HepG2 (cell line): Measurements from ENCODE around the gene LRSAM1. TPM values are rescaled to one million over a fixed set of nuclear protein-coding genes. Genes with fewer than 3 reads are reported as not detected.
A peak's percentile ranks its signal among the peaks of the same experiment; 100 is the strongest.

Source experiments
- ATAC-seq: fragments of 200-7000 bp; cut with Tn5 transposase; 3 replicates; pipeline ENCODE4 v1.9.1; 2020; ENCODE audit warnings: mild to moderate bottlenecking, moderate library complexity
- BruUV-seq: library from RNA; stranded (reverse); fragments of 400-500 nt; replicated peaks from 2 replicates; lab custom pipeline; 2021; lab: Mats Ljungman, UMichigan
- CTCF ChIA-PET: fragments of 300-600 bp; formaldehyde crosslinking; extraction: SDS; loops from one replicate; lab custom pipeline; 2021; ENCODE audit warnings: low total read pairs, inconsistent platforms, low intra/inter-chr PET ratio; lab: Yijun Ruan, JAX
- POLR2A ChIA-PET: fragments of 350-600 bp; sonication (Branson Sonifier 250); formaldehyde crosslinking; loops from one replicate; lab custom pipeline; 2020; ENCODE audit warnings: antibody characterized with exemption, inconsistent platforms; lab: Yijun Ruan, JAX
- DNase-seq: peaks from one replicate; pipeline ENCODE4 v3.0.0-alpha.2; 2015; ENCODE audit warnings: low spot score
- FAIRE-seq: peaks from 3 replicates; lab custom pipeline; 2011; peaks lifted over from hg19 to GRCh38; lab: Jason Lieb, UNC
- H2AFZ ChIP-seq: one replicate; pipeline ENCODE4 v1.6.1; 2011; ENCODE audit warnings: low read length, inconsistent platforms
- H3K27ac ChIP-seq: fragments of 300-600 bp; 3 replicates; pipeline ENCODE4 v1.8.0; 2011; ENCODE audit warnings: mixed run types, mild to moderate bottlenecking, mixed read lengths, low read length, inconsistent platforms; ENCODE audit not compliant: insufficient read depth; ENCODE audit errors: extremely low read length
- H3K27me3 ChIP-seq, 2 experiments: fragments of 200-600 bp in 1 of 2; 2 replicates in 1 of 2; 3 replicates in 1 of 2; pipeline versions ENCODE4 v1.6.0 to v1.8.0; 2011; ENCODE audit warnings: low read length in 2 of 2, mild to moderate bottlenecking in 2 of 2, moderate library complexity in 2 of 2, inconsistent platforms in 1 of 2; ENCODE audit not compliant: insufficient read depth in 2 of 2, control insufficient read depth in 1 of 2
- H3K36me3 ChIP-seq, 2 experiments: fragments of 200-600 bp in 1 of 2; replicated peaks in 1 of 2; 2 replicates in 1 of 2; 3 replicates in 1 of 2; pipeline versions ENCODE4 v1.5.1 to v1.8.0; 2011; ENCODE audit warnings: low read length in 2 of 2, inconsistent platforms in 1 of 2; ENCODE audit not compliant: insufficient read depth in 2 of 2, control insufficient read depth in 1 of 2
- H3K4me1 ChIP-seq: 2 replicates; pipeline ENCODE4 v1.5.1; 2012; ENCODE audit warnings: low read length, inconsistent platforms; ENCODE audit not compliant: insufficient read depth
- H3K4me2 ChIP-seq: 2 replicates; pipeline ENCODE4 v1.6.0; 2011; ENCODE audit warnings: low read depth, low read length, inconsistent platforms
- H3K4me3 ChIP-seq, 3 experiments: fragments of 200-600 bp in 1 of 3; sonication (generic), shearing (Covaris generic) in 1 of 3; replicated peaks in 1 of 3; 2 replicates each; pipeline ENCODE4 v1.5.1; 2011 to 2016; ENCODE audit warnings: low read length in 3 of 3, inconsistent platforms in 2 of 3, low read depth in 2 of 3, mild to moderate bottlenecking in 2 of 3, control low read depth in 1 of 3, mixed read lengths in 1 of 3; ENCODE audit not compliant: insufficient read depth in 1 of 3
- H3K79me2 ChIP-seq: one replicate; pipeline ENCODE4 v1.6.1; 2011; ENCODE audit warnings: low read length, inconsistent platforms; ENCODE audit not compliant: insufficient read depth
- H3K9ac ChIP-seq: 2 replicates; pipeline ENCODE4 v1.6.0; 2011; ENCODE audit warnings: mild to moderate bottlenecking, low read depth, low read length, inconsistent platforms; ENCODE audit not compliant: insufficient read depth
- H3K9me3 ChIP-seq: 2 replicates; pipeline ENCODE4 v1.5.1; 2012; ENCODE audit warnings: mild to moderate bottlenecking, low read length
- H4K20me1 ChIP-seq: 2 replicates; pipeline ENCODE4 v1.6.0; 2011; ENCODE audit warnings: inconsistent platforms, mild to moderate bottlenecking, low read length, moderate library complexity; ENCODE audit not compliant: insufficient read depth
- CHD4 ChIP-seq: fragments of 200-600 bp; sonication (generic); IDR thresholded peaks from 2 replicates; pipeline ENCODE4 v1.7.0; 2017; ENCODE audit warnings: mild to moderate bottlenecking, low read length, borderline replicate concordance
- HNRNPK ChIP-seq: fragments of 200-400 bp; formaldehyde crosslinking; IDR thresholded peaks from 2 replicates; pipeline ENCODE4 v1.6.1; 2018; ENCODE audit warnings: low read length, low read depth, moderate library complexity, mild to moderate bottlenecking; ENCODE audit not compliant: poor library complexity, severe bottlenecking
- ZMYM3 ChIP-seq: sonication (generic); formaldehyde crosslinking; IDR thresholded peaks from 2 replicates; pipeline ENCODE4 v1.5.1; 2020; ENCODE audit warnings: mild to moderate bottlenecking, missing genetic modification reagents
- ZNF589 ChIP-seq: sonication (generic); formaldehyde crosslinking; conservative IDR thresholded peaks from 2 replicates; pipeline ENCODE4 v1.8.0; 2022; ENCODE audit warnings: mild to moderate bottlenecking, moderate library complexity, missing genetic modification reagents
- ZNF629 ChIP-seq: sonication (generic); formaldehyde crosslinking; conservative IDR thresholded peaks from 2 replicates; pipeline ENCODE4 v1.5.0; 2020; ENCODE audit warnings: missing genetic modification reagents
- WGBS: methylation state at CpG from one replicate; pipeline ENCODE4 v1.1.6; 2017; ENCODE audit warnings: low lambda C conversion rate; 5-methylcytosine and 5-hydroxymethylcytosine counted together
- in situ Hi-C: cut with HindIII; loops from 2 replicates; pipeline ENCODE4 v1.10.0; 2017; ENCODE audit warnings: low pct_unique_long_range_greater_than_20kb; ENCODE audit not compliant: extremely low pct_ligation_motif_present
- intact Hi-C: fragments of 100-400 bp; cut with micrococcal nuclease; formaldehyde crosslinking; loops from one replicate; pipeline ENCODE4 v1.10.0; 2022; ENCODE audit not compliant: unreplicated experiment
- polyA plus RNA-seq, 8 experiments: library from polyadenylated mRNA; depleted of rRNA in 3 of 8; stranded (reverse) in 7 of 8; unstranded in 1 of 8; fragments of >200 nt; fragmentation: Illumina TruSeq in 4 of 8; extraction: Trizol in 4 of 8; gene quantifications; 2 replicates each; pipeline versions ENCODE4 v1.2.1 to v1.2.3, GENCODE V29; 2011 to 2016; ENCODE audit warnings: low read depth in 4 of 8, missing spikeins in 1 of 8, mixed read lengths in 1 of 8; ENCODE audit not compliant: insufficient read depth in 1 of 8
- total RNA-seq, 5 experiments: library from RNA; depleted of rRNA; stranded (reverse); fragments of >200 nt; fragmentation: Illumina TruSeq; extraction: Trizol; gene quantifications; 2 replicates each; pipeline ENCODE4 v1.2.3, GENCODE V29; 2016; ENCODE audit warnings: low read depth in 1 of 5
- TF ChIP-seq, protein P1 (sequence below): sonication (generic); formaldehyde crosslinking; conservative IDR thresholded peaks from 2 replicates; pipeline ENCODE4 v1.4.0; 2020; ENCODE audit warnings: mild to moderate bottlenecking, missing genetic modification reagents, moderate library complexity
- TF ChIP-seq, protein P2 (sequence below): sonication (generic); formaldehyde crosslinking; IDR thresholded peaks from 2 replicates; pipeline ENCODE4 v1.4.0; 2020; ENCODE audit warnings: mild to moderate bottlenecking, missing genetic modification reagents
- TF ChIP-seq, protein P3 (sequence below): sonication (generic); formaldehyde crosslinking; IDR thresholded peaks from 2 replicates; pipeline ENCODE4 v1.4.0; 2020; ENCODE audit warnings: low read depth, mild to moderate bottlenecking, missing genetic modification reagents
- TF ChIP-seq, protein P4 (sequence below): sonication (generic); formaldehyde crosslinking; IDR thresholded peaks from 2 replicates; pipeline ENCODE4 v1.5.1; 2020; ENCODE audit warnings: mild to moderate bottlenecking, missing genetic modification reagents

Gene LRSAM1
- total and polyA plus RNA-seq, 2 of the 13 experiments (the other 11 are each of a cell fraction or from before 2014, with no cell fraction given): 8.7 to 10.2 TPM

DNA sequence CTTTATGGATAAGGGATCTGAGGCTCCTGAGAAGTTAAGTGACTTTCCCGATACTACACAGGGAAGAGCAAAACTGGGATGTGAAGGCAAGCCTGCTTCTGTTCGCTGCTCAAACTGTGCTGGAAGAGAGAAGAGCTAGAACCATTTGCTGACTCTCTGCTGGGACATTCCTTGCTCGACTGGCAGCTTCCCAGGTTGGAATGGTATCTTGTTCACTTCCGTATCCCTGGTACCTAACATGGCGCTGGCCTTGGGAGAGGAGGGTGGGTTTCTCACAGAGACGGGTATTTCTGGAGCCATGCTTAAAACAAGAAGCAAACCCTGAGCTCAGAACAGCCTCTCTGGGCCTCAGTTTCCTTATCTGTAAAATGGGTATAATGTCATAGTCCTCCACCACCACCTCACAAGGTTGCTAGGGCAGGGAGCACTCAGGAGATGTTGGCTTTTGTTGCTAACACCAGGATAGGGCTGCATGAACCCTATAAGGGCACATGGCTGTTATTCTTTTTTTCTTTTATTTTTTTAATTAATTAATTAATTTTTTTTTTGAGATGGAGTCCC lies 92.7 kb downstream of the LRSAM1 start:
- FAIRE-seq: no peak
- peaks cover 0 to 2% of the 10 kb centered on the region in 2 experiments; a peak in 1 of 5 replicates for H3K36me3 ChIP-seq
- intact Hi-C loops: no loop called here
- DNase-seq: no peak
- H3K4me2 ChIP-seq: no peak overlapping the region
- TF ChIP-seq ZMYM3 (0 out of 2 replicates have a peak, but pooled peaks have one; percentile 17), ZNF629 (CRISPR knock-in tag) (peak; percentile 92), ZNF589 (CRISPR knock-in tag) (no peak), CHD4 (0 out of 2 replicates have a peak, but pooled peaks have one; percentile 43), HNRNPK (no peak)
- TF ChIP-seq, protein P1, sequence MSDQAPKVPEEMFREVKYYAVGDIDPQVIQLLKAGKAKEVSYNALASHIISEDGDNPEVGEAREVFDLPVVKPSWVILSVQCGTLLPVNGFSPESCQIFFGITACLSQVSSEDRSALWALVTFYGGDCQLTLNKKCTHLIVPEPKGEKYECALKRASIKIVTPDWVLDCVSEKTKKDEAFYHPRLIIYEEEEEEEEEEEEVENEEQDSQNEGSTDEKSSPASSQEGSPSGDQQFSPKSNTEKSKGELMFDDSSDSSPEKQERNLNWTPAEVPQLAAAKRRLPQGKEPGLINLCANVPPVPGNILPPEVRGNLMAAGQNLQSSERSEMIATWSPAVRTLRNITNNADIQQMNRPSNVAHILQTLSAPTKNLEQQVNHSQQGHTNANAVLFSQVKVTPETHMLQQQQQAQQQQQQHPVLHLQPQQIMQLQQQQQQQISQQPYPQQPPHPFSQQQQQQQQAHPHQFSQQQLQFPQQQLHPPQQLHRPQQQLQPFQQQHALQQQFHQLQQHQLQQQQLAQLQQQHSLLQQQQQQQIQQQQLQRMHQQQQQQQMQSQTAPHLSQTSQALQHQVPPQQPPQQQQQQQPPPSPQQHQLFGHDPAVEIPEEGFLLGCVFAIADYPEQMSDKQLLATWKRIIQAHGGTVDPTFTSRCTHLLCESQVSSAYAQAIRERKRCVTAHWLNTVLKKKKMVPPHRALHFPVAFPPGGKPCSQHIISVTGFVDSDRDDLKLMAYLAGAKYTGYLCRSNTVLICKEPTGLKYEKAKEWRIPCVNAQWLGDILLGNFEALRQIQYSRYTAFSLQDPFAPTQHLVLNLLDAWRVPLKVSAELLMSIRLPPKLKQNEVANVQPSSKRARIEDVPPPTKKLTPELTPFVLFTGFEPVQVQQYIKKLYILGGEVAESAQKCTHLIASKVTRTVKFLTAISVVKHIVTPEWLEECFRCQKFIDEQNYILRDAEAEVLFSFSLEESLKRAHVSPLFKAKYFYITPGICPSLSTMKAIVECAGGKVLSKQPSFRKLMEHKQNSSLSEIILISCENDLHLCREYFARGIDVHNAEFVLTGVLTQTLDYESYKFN (CRISPR knock-in tag): no peak
- TF ChIP-seq, protein P2, sequence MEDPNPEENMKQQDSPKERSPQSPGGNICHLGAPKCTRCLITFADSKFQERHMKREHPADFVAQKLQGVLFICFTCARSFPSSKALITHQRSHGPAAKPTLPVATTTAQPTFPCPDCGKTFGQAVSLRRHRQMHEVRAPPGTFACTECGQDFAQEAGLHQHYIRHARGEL (CRISPR knock-in tag): no peak
- TF ChIP-seq, protein P3, sequence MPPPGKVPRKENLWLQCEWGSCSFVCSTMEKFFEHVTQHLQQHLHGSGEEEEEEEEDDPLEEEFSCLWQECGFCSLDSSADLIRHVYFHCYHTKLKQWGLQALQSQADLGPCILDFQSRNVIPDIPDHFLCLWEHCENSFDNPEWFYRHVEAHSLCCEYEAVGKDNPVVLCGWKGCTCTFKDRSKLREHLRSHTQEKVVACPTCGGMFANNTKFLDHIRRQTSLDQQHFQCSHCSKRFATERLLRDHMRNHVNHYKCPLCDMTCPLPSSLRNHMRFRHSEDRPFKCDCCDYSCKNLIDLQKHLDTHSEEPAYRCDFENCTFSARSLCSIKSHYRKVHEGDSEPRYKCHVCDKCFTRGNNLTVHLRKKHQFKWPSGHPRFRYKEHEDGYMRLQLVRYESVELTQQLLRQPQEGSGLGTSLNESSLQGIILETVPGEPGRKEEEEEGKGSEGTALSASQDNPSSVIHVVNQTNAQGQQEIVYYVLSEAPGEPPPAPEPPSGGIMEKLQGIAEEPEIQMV (CRISPR knock-in tag): no peak
- TF ChIP-seq, protein P4, sequence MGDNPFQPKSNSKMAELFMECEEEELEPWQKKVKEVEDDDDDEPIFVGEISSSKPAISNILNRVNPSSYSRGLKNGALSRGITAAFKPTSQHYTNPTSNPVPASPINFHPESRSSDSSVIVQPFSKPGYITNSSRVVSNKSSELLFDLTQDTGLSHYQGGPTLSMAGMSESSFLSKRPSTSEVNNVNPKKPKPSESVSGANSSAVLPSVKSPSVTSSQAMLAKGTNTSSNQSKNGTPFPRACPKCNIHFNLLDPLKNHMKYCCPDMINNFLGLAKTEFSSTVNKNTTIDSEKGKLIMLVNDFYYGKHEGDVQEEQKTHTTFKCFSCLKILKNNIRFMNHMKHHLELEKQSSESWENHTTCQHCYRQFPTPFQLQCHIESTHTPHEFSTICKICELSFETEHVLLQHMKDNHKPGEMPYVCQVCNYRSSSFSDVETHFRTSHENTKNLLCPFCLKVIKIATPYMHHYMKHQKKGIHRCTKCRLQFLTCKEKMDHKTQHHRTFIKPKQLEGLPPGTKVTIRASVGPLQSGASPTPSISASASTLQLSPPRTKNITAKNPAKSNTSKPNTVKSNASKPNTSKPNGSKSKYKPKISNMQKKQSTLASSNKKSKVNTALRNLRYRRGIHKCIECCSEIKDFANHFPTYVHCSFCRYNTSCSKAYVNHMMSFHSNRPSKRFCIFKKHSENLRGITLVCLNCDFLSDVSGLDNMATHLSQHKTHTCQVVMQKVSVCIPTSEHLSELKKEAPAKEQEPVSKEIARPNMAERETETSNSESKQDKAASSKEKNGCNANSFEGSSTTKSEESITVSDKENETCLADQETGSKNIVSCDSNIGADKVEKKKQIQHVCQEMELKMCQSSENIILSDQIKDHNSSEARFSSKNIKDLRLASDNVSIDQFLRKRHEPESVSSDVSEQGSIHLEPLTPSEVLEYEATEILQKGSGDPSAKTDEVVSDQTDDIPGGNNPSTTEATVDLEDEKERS (CRISPR knock-in tag): no peak
- in situ Hi-C loops: no loop called here
- ChIA-PET POLR2A (interaction anchor here (2.0 to 2.3 kb wide), 2 partner anchors 15 to 35 kb away, joined by 7 to 23 read pairs; no protein-coding TSS in a partner anchor), CTCF (no interaction called here)
- peaks cover 10% of the 10 kb centered on the region for H4K20me1 ChIP-seq
- H3K79me2 ChIP-seq: peaks cover 48% of the 10 kb centered on the region
- BruUV-seq: no TSS peak
- no peak overlapping the region for H3K9ac ChIP-seq
- no peak overlapping the region for H3K4me3 ChIP-seq
- no peak for ATAC-seq
- no peaks in the 10 kb centered on the region for H3K27me3 ChIP-seq
- 100% methylated on average over 6 of the region's 6 CpGs for WGBS
- H3K27ac ChIP-seq: no peak overlapping the region
- H3K4me1 ChIP-seq: peaks cover 44% of the 10 kb centered on the region
- H3K9me3 ChIP-seq: no peaks in the 10 kb centered on the region
- no peak overlapping the region for H2AFZ ChIP-seq
